Mesendoderm (in vitro differentiated cells): ENCODE data around the gene HS6ST3.

Experiments used
- DNase-seq: peaks from one replicate; pipeline ENCODE4 v3.0.0; 2013
- H2AK5ac ChIP-seq: 2 replicates; pipeline ENCODE4 v1.6.1; 2013; ENCODE audit warnings: low read length, inconsistent platforms
- H2BK120ac ChIP-seq: 2 replicates; pipeline ENCODE4 v1.6.1; 2013; ENCODE audit warnings: low read depth, mild to moderate bottlenecking, low read length, moderate library complexity, mixed read lengths
- H2BK15ac ChIP-seq: replicated peaks from 2 replicates; pipeline ENCODE4 v1.6.1; 2013; ENCODE audit warnings: low read depth, mild to moderate bottlenecking, moderate library complexity
- H2BK5ac ChIP-seq: 2 replicates; pipeline ENCODE4 v1.6.1; 2013; ENCODE audit warnings: low read length, inconsistent platforms
- H3K18ac ChIP-seq: 2 replicates; pipeline ENCODE4 v1.6.1; 2013; ENCODE audit warnings: mild to moderate bottlenecking, low read length, mixed read lengths
- H3K23ac ChIP-seq: one replicate; pipeline ENCODE4 v1.6.1; 2013; ENCODE audit warnings: low read length
- H3K27ac ChIP-seq: 2 replicates; pipeline ENCODE4 v1.5.1; 2013; ENCODE audit warnings: low read depth, mild to moderate bottlenecking, inconsistent platforms, low read length, moderate library complexity
- H3K27me3 ChIP-seq: 2 replicates; pipeline ENCODE4 v1.6.1; 2013; ENCODE audit warnings: low read length, control low read depth, mild to moderate bottlenecking, inconsistent platforms; ENCODE audit not compliant: insufficient read depth, poor library complexity
- H3K36me3 ChIP-seq: 2 replicates; pipeline ENCODE4 v1.6.1; 2013; ENCODE audit warnings: low read length, inconsistent platforms; ENCODE audit not compliant: control insufficient read depth, insufficient read depth
- H3K4ac ChIP-seq: one replicate; pipeline ENCODE4 v1.6.1; 2013; ENCODE audit warnings: low read depth, mild to moderate bottlenecking, low read length, moderate library complexity
- H3K4me1 ChIP-seq: 2 replicates; pipeline ENCODE4 v1.6.1; 2013; ENCODE audit warnings: low read depth, low read length, inconsistent platforms; ENCODE audit not compliant: control insufficient read depth
- H3K4me2 ChIP-seq: 2 replicates; pipeline ENCODE4 v1.6.1; 2013; ENCODE audit warnings: low read length
- H3K4me3 ChIP-seq: 2 replicates; pipeline ENCODE4 v1.5.1; 2013; ENCODE audit warnings: mild to moderate bottlenecking, low read length
- H3K56ac ChIP-seq: one replicate; pipeline ENCODE4 v1.6.1; 2013; ENCODE audit warnings: low read length
- H3K79me1 ChIP-seq: 2 replicates; pipeline ENCODE4 v1.6.1; 2013; ENCODE audit warnings: low read length, inconsistent platforms
- H3K79me2 ChIP-seq: 2 replicates; pipeline ENCODE4 v1.6.1; 2013; ENCODE audit warnings: mild to moderate bottlenecking, low read length; ENCODE audit not compliant: control insufficient read depth, insufficient read depth
- H3K9ac ChIP-seq: 2 replicates; pipeline ENCODE4 v1.6.1; 2013; ENCODE audit warnings: low read length, inconsistent platforms
- H4K5ac ChIP-seq: one replicate; pipeline ENCODE4 v1.6.1; 2013; ENCODE audit warnings: low read length
- H4K8ac ChIP-seq: one replicate; pipeline ENCODE4 v1.6.1; 2013; ENCODE audit warnings: low read depth, mild to moderate bottlenecking, control low read depth, low read length, moderate library complexity
- WGBS: extraction: QIAGEN DNeasy Blood & Tissue Kit; methylation state at CpG from one replicate; pipeline ENCODE4 v1.1.7; 2013; ENCODE audit warnings: low lambda C conversion rate, missing lambda C conversion rate; ENCODE audit not compliant: insufficient coverage; ENCODE audit errors: extremely low coverage; 5-methylcytosine and 5-hydroxymethylcytosine counted together

Gene HS6ST3

DNA sequence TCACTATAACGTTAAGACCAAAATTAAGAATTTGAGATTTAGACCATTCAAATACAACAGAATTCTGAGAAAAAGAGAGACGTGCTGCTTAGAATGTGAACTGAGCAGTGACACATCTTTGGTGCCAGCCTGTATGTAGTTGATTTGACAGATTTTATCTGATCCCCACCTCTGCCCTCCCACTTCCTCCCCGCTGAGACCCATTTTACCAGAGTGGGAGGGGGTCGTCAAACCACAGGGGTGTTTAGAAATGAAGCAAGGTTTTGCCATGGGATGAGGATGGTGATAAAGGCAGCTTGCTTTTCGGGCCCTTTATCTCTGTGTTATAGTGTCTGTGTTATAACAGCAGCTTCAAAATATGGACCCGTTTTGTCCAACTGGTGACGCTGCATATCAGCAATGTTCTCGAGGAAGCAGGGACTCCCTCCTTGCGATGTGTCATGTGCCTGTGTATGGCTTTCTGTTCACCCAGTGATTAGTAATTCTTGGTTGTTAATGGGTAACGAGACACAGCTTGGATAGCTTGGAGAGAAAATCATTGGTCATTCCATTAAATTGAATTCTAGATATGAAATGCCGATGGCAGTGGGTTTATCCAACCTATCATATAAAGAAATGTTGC lies 125.0 kb downstream of the HS6ST3 start:
- Histone ChIP-seq H3K79me1 (no peaks in the 10 kb centered on the region), H3K4me2 (no peak overlapping the region), H3K9ac (no peak overlapping the region), H4K5ac (no peak overlapping the region), H3K27ac (no peak overlapping the region), H3K18ac (no peak overlapping the region), H3K4me3 (no peak overlapping the region), H2AK5ac (no peak overlapping the region), H3K36me3 (no peaks in the 10 kb centered on the region), H3K4me1 (peaks cover 2% of the 10 kb centered on the region), H3K23ac (no peak overlapping the region), H2BK120ac (no peak overlapping the region), H2BK15ac (no peak overlapping the region), H4K8ac (no peak overlapping the region), H3K27me3 (no peaks in the 10 kb centered on the region), H3K56ac (peak overlapping the region; percentile 53), H2BK5ac (no peak overlapping the region), H3K79me2 (no peaks in the 10 kb centered on the region), H3K4ac (no peak overlapping the region)
- no CpG with 5 or more reads among the region's 11 CpGs for WGBS
- peak; percentile 52 for DNase-seq

- Histone ChIP-seq H2BK15ac (no peak overlapping the region), H4K8ac (no peak overlapping the region), H4K5ac (no peak overlapping the region), H3K79me1 (no peaks in the 10 kb centered on the region), H3K27me3 (no peaks in the 10 kb centered on the region), H3K27ac (no peak overlapping the region), H2BK120ac (no peak overlapping the region), H3K4me3 (no peak overlapping the region), H3K9ac (no peak overlapping the region), H3K4me2 (no peak overlapping the region), H2BK5ac (no peak overlapping the region), H3K23ac (no peak overlapping the region), H3K56ac (no peak overlapping the region), H2AK5ac (no peak overlapping the region), H3K4ac (no peak overlapping the region), H3K79me2 (no peaks in the 10 kb centered on the region), H3K4me1 (peaks cover 2% of the 10 kb centered on the region), H3K18ac (no peak overlapping the region), H3K36me3 (no peaks in the 10 kb centered on the region)
- peak; percentile 15 for DNase-seq
- no CpG with 5 or more reads among the region's 6 CpGs for WGBS
Measured at GRCh38 chr13:96216543-96216942, 126.6 kb downstream of the HS6ST3 start.

- no peak overlapping the region for H3K18ac ChIP-seq
- no CpG with 5 or more reads among the region's 4 CpGs for WGBS
Measured at GRCh38 chr13:96218475-96218874, 128.6 kb downstream of the HS6ST3 start.

GRCh38 chr13:96221471-96221870 lies 131.6 kb downstream of the HS6ST3 start:
- no peak overlapping the region for H2BK5ac ChIP-seq
- H3K36me3 ChIP-seq, result no peaks in the 10 kb centered on the region
- H3K4me1 ChIP-seq, result no peaks in the 10 kb centered on the region
- no peaks in the 10 kb centered on the region for H3K79me2 ChIP-seq
- no peak overlapping the region for H3K27ac ChIP-seq
- no peak overlapping the region for H3K23ac ChIP-seq
- H3K4me3 ChIP-seq, result no peak overlapping the region
- H3K9ac ChIP-seq, result no peak overlapping the region
- H2BK120ac ChIP-seq, result no peak overlapping the region
- no peak overlapping the region for H3K4ac ChIP-seq
- H3K18ac ChIP-seq, result no peak overlapping the region
- no peaks in the 10 kb centered on the region for H3K79me1 ChIP-seq
- no peak overlapping the region for H2AK5ac ChIP-seq
- no peak overlapping the region for H3K4me2 ChIP-seq
- no peak overlapping the region for H2BK15ac ChIP-seq
- DNase-seq, result no peak
- no peak overlapping the region for H4K5ac ChIP-seq
- H4K8ac ChIP-seq, result peak overlapping the region; percentile 39
- H3K27me3 ChIP-seq, result no peaks in the 10 kb centered on the region
- no peak overlapping the region for H3K56ac ChIP-seq

More at GRCh38 chr13:96218475-96218874, 128.6 kb downstream of the HS6ST3 start:
- Histone ChIP-seq H2BK120ac (no peak overlapping the region), H4K8ac (no peak overlapping the region), H3K4ac (no peak overlapping the region), H3K4me3 (no peak overlapping the region), H3K27ac (no peak overlapping the region), H2BK15ac (no peak overlapping the region), H4K5ac (no peak overlapping the region), H3K79me1 (no peaks in the 10 kb centered on the region), H3K23ac (no peak overlapping the region), H3K4me2 (no peak overlapping the region), H3K56ac (peak overlapping the region; percentile 11), H2BK5ac (no peak overlapping the region), H3K27me3 (no peaks in the 10 kb centered on the region), H3K79me2 (no peaks in the 10 kb centered on the region), H3K4me1 (peaks cover 2% of the 10 kb centered on the region), H3K9ac (no peak overlapping the region), H2AK5ac (no peak overlapping the region), H3K36me3 (no peaks in the 10 kb centered on the region)
- DNase-seq, result no peak

DNA sequence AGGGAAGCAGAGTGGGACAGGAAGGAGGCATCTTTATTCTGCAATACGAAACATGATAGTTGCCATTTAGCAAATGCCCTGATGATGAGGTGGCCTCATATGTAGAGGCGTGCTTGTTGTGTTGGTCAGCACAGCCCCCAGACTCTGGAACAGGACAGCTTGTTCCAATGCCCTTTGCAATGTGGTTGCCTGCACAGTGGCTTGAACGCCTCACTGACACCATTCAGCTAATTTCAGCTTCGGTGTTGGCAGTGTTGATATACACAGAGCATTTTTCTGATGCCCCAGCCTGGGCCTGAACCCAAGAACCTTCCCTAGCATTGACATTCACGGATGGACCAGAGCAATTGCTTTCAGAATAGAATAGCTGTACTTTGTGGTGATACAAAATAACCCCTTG lies 133.3 kb downstream of the HS6ST3 start:
- H3K4me2 ChIP-seq, result no peak overlapping the region
- no peaks in the 10 kb centered on the region for H3K79me2 ChIP-seq
- no peak overlapping the region for H3K23ac ChIP-seq
- H3K4ac ChIP-seq, result no peak overlapping the region
- H3K27ac ChIP-seq, result no peak overlapping the region
- no peak overlapping the region for H3K18ac ChIP-seq
- H3K56ac ChIP-seq, result no peak overlapping the region
- no peak for DNase-seq
- no peaks in the 10 kb centered on the region for H3K79me1 ChIP-seq
- H3K9ac ChIP-seq, result no peak overlapping the region
- H2BK5ac ChIP-seq, result no peak overlapping the region
- no peaks in the 10 kb centered on the region for H3K36me3 ChIP-seq
- H3K27me3 ChIP-seq, result no peaks in the 10 kb centered on the region
- H2BK120ac ChIP-seq, result no peak overlapping the region
- H4K5ac ChIP-seq, result no peak overlapping the region
- H4K8ac ChIP-seq, result no peak overlapping the region
- H3K4me1 ChIP-seq, result no peaks in the 10 kb centered on the region
- H2BK15ac ChIP-seq, result no peak overlapping the region
- no peak overlapping the region for H2AK5ac ChIP-seq
- WGBS, result no CpG with 5 or more reads among the region's 5 CpGs
- no peak overlapping the region for H3K4me3 ChIP-seq

DNA sequence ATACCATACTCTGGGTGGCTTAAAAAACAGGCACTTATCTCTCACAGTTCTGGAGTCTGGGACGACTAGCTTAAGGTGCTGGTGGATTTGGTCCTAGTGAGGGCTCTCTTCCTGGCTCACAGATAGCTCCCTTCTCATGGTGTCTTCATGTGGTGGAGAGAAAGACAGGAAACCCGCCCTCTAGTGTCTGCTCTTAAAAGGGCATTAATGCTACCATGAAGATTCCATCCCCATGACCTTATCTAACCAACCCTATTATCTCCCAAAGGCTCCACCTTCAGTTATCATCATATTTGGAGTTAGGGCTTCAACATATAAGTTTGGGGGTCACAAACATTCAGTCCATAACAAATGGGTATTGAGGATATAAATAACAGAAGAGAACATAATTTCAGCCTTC lies 139.4 kb downstream of the HS6ST3 start:
- no CpG with 5 or more reads among the region's 2 CpGs for WGBS

More for the DNA sequence above, 139.4 kb downstream of the HS6ST3 start:
- no peaks in the 10 kb centered on the region for H3K79me1 ChIP-seq
- H3K27me3 ChIP-seq, result no peaks in the 10 kb centered on the region
- H2BK5ac ChIP-seq, result no peak overlapping the region
- H3K79me2 ChIP-seq, result no peaks in the 10 kb centered on the region
- DNase-seq, result peak; percentile 86
- no peak overlapping the region for H4K8ac ChIP-seq
- no peak overlapping the region for H2AK5ac ChIP-seq
- H3K4ac ChIP-seq, result no peak overlapping the region
- H3K4me2 ChIP-seq, result no peak overlapping the region
- H3K27ac ChIP-seq, result no peak overlapping the region
- no peak overlapping the region for H3K56ac ChIP-seq
- H3K4me1 ChIP-seq, result no peaks in the 10 kb centered on the region
- H3K9ac ChIP-seq, result no peak overlapping the region
- H3K4me3 ChIP-seq, result no peak overlapping the region
- H3K18ac ChIP-seq, result no peak overlapping the region
- H3K23ac ChIP-seq, result no peak overlapping the region
- H3K36me3 ChIP-seq, result no peaks in the 10 kb centered on the region
- no peak overlapping the region for H2BK120ac ChIP-seq
- no peak overlapping the region for H4K5ac ChIP-seq
- H2BK15ac ChIP-seq, result no peak overlapping the region
